Measurements from ENCODE around the gene PDCD1. TPM values are rescaled to one million over a fixed set of nuclear protein-coding genes. Genes with fewer than 3 reads are reported as not detected.

Gene PDCD1
- total RNA-seq, 1 donor from 2014 or later: not detected

GRCh38 chr2:241887806-241888522, 29.3 kb upstream of the PDCD1 start:
- DNase-seq (ENCODE audit: low spot score in 2 of 2): no peak
- no peaks in the 10 kb centered on the region for H3K36me3 ChIP-seq
- no peak overlapping the region for H3K27ac ChIP-seq
- TF ChIP-seq CTCF (IDR thresholded peaks at IDR 0.05): no peak
- intact Hi-C loops (cut with DNase I): no loop called here
- no peaks in the 10 kb centered on the region for H3K9me3 ChIP-seq
- H3K4me3 ChIP-seq: no peak overlapping the region
- H3K4me1 ChIP-seq: no peaks in the 10 kb centered on the region
- no peaks in the 10 kb centered on the region for H3K27me3 ChIP-seq

- Histone ChIP-seq H3K27me3 (no peaks in the 10 kb centered on the region), H3K9me3 (no peaks in the 10 kb centered on the region), H3K36me3 (no peaks in the 10 kb centered on the region), H3K4me3 (no peak overlapping the region), H3K27ac (no peak overlapping the region), H3K4me1 (peaks cover 2 to 7% of the 10 kb centered on the region in 2 donors)
- intact Hi-C loops (cut with DNase I): no loop called here
- DNase-seq (ENCODE audit: low spot score in 2 of 2): no peak
- no peak for TF ChIP-seq CTCF (IDR thresholded peaks at IDR 0.05)
Measured at GRCh38 chr2:241886840-241887447, 28.2 kb upstream of the PDCD1 start.

- no peak for TF ChIP-seq CTCF (IDR thresholded peaks at IDR 0.05)
- DNase-seq (ENCODE audit: low spot score in 2 of 2): no peak
- Histone ChIP-seq H3K4me3 (no peak overlapping the region), H3K4me1 (peaks cover 5 to 9% of the 10 kb centered on the region in 2 donors), H3K9me3 (no peaks in the 10 kb centered on the region), H3K27ac (no peak overlapping the region), H3K27me3 (no peaks in the 10 kb centered on the region), H3K36me3 (no peaks in the 10 kb centered on the region)
- intact Hi-C loops (cut with DNase I): no loop called here
Measured at GRCh38 chr2:241885946-241886643, 27.4 kb upstream of the PDCD1 start.

- no peak for TF ChIP-seq CTCF (IDR thresholded peaks at IDR 0.05)
- no peaks in the 10 kb centered on the region for H3K36me3 ChIP-seq
- H3K27ac ChIP-seq: no peak overlapping the region
- no peak for DNase-seq (ENCODE audit: low spot score in 2 of 2)
- no peaks in the 10 kb centered on the region for H3K9me3 ChIP-seq
- intact Hi-C loops (cut with DNase I): no loop called here
- no peaks in the 10 kb centered on the region for H3K27me3 ChIP-seq
- peaks cover 5 to 9% of the 10 kb centered on the region in 2 donors for H3K4me1 ChIP-seq
- H3K4me3 ChIP-seq: no peak overlapping the region
Measured at GRCh38 chr2:241885291-241885945, 26.7 kb upstream of the PDCD1 start.

- H3K4me1 ChIP-seq: peaks cover 5 to 9% of the 10 kb centered on the region in 2 donors
- H3K27me3 ChIP-seq: no peaks in the 10 kb centered on the region
- no peak overlapping the region for H3K27ac ChIP-seq
- no peaks in the 10 kb centered on the region for H3K9me3 ChIP-seq
- intact Hi-C loops (cut with DNase I): loop anchor here (5.0 kb wide), 2 partner anchors 198 to 378 kb away; partner anchors contain the start of genes DTYMK and STK25
- DNase-seq (ENCODE audit: low spot score in 2 of 2): no peak
- H3K4me3 ChIP-seq: no peak overlapping the region
- H3K36me3 ChIP-seq: no peaks in the 10 kb centered on the region
- TF ChIP-seq CTCF (IDR thresholded peaks at IDR 0.05): no peak
Measured at GRCh38 chr2:241884951-241885290, 26.2 kb upstream of the PDCD1 start.

Data from ascending aorta (tissue), 2 donors.